NCI-H748 (cell line): ENCODE data around the gene ZBTB40.
A peak's percentile ranks its signal among the peaks of the same experiment; 100 is the strongest.

Source experiments
- DNase-seq: peaks from one replicate; lab custom pipeline; 2025; ENCODE audit not compliant: unreplicated experiment; lab: John Stamatoyannopoulos, UW

ZBTB40 gene

DNA sequence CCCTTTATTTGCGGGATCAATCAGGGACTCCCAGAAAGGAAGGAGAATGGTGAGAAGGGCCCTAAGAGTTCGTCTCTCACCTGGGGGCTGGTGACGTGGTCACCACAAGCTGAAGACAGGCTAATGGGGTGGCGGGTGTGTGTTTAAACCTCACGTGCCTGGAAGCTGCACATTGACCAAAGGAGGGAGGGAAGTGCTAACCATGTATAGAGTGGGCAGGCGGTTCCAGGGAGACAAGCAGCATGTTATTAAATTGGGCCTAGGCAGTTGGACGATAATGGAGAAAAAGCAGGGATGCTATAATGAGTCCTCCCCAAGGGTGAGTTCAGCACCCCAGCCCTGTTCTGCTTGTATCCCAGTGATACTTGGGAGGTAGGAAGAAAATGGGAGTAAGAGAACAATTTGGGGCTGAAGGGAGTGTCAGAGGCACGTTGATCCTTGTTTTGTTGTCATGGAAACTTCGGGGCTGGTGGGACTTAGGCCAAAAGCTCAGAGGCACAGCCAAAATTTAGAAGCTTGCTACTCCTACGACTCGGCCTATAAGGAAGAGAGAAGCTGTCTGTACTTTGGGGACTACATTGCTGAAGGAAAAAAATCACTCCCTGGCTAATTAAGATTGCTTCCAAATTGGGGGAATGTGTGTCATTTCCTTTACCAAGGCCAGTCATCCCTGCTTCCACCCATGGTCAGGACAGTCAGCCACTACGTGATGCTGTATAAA, 78.4 kb downstream of the ZBTB40 start:
- DNase-seq, result no peak

DNA sequence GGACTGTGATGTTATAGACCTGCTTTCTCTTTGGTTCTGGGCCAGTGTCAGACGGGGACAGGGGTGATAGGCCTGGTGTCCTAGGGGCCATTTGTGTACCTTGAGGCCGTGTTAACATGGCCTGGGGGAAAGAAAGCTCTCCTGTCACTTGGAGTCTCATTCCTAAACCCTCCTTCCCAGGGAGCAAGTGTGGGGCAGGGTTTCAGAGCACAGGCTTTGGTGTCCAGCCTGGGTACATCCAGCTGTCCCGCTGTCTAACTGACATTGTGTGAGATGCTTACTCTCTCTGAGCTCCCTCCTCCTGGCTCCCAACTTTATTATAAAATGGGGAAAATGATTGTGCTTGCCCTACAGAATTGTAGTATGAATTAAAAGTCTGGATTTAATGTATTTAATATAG, 79.1 kb downstream of the ZBTB40 start:
- DNase-seq, result no peak

DNA sequence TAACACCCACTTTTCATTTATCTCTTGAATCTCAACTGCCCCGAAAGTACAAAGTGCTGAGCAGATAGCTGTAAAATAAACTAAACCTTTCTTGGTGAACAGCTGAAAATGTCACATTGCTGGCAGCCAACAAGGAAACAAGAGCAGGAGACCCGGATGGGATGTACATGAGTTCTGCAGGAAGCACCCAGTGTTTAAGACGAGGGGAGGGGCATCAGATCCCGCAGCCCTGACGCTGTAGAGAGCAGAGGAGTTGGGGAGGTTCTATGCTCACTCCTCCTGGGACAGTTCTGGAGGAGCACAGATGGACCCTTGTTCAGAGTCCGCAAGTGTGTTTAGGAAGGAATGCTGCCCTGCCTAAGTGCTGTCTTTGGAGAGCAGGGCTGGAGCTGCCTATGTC, 79.6 kb downstream of the ZBTB40 start:
- no peak for DNase-seq

DNA sequence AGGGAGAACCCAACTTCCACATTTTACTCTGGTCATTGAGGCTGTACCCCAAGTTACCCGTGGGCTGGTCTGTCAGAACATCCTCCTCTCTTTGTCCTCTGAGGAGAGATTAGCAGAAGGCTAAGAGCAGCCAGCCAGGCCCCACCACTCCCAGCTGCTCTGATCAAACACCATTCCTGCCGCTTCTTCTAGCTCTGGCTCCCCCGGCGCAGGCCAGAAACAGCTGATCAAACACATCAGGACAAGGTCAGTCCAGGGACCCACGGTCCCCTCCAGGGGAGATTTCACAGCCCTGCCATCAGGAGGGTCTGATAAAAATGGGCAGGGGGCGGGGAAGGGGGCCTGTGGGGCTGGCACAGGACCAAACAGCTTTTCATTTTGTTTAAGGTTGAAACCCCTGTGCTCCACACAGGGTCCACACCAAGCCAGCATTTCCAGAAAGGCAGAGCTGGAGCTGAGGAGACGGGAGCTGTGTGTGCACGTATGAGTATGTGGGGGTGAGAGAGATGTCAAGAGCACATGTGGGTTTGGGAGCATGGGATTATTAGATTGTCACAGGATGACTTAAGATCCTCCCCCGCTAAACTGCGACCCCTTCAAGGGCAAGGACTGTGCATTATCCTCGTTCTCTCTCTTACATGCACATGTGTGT, 81.7 kb downstream of the ZBTB40 start:
- peak; percentile 60 for DNase-seq

DNA sequence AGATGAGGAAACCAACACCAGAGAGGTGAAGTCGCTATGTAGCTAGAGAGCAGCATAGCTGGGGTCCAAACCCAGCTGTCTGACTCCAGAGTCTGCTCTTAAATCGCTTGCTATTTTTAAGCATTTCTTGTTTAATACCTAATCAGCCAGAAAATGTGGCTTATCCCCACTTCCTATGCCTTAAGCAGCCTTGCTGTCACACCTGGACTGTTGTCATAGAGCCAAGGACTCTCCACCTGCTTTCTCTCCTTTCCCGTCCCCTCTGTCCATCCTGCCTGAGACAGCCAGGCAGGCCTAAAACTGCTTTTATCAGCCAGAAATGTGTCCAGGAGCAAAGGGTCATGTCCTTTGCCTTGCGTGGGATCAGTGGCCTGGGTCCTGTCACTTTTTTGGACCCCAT, 83.3 kb downstream of the ZBTB40 start:
- DNase-seq, result no peak

DNA sequence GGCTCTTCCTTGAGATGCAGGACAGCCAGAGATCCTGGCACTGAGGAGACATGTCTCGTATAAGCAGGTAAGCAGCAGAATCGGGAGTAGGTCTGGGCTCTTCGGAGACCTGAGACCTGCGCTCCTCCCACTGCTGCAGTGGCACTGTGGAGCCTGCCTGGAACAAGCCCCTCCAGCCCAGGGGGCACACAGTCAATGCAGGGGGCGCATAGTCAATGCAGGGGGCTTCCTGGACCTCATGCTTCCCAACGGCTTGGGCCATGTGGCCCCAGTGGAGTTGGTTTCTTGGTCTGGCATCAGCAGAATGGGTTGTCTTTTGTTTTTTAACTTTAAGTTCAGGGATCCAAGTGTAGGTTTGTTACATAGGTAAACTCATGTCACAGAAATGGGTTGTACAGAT, 83.7 kb downstream of the ZBTB40 start:
- DNase-seq, result no peak

DNA sequence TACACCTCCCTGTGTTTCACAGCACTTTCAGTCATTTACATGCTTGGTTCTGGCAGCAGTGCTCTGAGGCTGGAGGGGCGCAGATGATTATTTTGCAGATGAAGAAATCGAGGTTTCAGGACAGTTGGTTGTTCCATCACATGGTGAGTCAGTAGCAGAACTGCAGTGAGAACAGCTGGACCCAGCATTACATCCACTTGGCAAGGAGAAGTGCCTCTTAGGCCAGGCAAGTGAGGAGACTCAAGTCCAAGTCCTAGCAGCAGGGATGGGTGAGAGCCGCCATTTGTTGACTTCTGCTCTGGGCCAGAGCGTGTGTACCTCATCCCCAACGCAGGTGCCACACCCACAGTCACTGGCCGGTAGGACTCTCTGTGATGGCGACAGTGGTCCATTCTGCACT, 84.9 kb downstream of the ZBTB40 start:
- DNase-seq, result no peak

DNA sequence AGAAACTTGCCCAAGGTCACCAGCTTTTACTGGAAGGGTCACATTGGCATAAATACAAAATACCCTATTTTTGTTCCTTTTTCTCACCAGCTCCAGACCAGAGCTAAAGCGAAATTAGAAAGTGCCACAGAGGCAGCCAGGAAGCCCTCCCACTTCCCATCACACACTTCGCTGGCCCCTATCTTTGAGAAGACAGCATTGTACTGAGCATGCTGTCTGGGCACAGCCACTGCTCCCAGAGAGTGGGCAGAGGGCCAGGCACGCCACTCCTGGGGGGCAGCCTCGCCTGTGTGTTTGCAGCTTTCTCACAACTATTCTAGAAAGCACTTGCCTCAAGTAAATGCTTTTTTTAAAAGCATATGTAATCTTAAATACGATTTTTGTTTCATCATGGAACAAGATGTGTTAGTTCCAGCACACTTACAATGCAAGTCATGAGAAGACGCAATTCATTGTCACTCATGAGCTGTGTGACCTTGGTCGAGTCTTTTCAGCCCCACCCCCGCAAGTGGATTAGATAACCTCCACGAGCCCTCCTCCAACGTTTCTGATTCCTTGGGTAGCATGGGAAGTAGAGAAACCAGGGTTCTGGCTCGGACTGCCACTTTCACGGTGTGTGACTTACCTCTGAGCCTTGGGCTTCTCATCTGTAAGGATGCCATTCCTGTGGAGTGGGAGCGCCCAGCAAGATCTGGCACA, 85.9 kb downstream of the ZBTB40 start:
- DNase-seq, result no peak

DNA sequence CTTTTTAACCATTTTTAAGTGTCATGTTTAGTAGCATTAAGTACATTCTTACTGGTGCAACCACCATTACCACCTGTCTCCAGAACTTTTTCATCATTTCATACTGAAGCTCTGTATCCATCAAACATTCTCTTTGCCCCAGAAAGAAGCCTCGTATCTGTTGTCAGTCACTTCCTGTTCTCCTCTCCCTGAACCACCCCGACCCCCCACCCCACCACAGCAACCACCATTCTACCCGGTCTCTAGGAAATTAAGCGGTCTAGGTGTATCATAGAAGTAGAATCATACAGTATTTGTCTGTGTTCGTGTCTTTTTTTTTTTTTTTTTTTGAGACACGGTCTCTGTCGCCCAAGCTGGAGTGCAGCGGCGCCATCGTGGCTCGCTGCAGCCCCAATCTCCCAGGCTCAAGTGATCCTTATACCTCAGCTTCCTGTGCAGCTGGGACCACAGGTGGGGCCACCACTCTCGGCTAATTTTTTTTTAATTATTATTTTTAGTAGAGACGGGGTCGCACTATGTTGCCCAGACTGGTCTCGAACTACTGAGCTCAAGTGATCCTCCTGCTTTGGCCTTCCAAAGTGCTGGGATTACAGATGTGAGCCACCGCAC, 88.0 kb downstream of the ZBTB40 start:
- DNase-seq, result no peak

DNA sequence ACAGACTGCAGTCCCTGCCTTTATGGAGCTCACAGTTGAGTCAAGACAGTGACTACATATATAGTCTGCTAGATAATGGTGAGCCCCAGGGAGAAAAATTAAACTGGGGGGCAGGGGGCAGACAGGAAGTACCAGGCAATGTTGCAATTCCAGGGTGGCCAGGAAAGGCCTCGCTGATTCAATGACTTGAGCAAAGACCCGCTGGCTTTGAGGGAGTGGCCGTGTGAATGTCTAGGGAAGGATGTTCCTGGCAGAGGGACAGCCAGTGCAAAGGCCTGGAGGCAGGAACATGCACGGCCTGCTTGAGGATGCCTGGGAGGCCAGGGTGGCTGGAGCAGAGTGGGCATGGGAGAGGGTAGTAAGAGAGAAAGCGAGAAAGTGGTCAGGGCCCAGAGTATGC, 88.7 kb downstream of the ZBTB40 start:
- DNase-seq, result no peak

DNA sequence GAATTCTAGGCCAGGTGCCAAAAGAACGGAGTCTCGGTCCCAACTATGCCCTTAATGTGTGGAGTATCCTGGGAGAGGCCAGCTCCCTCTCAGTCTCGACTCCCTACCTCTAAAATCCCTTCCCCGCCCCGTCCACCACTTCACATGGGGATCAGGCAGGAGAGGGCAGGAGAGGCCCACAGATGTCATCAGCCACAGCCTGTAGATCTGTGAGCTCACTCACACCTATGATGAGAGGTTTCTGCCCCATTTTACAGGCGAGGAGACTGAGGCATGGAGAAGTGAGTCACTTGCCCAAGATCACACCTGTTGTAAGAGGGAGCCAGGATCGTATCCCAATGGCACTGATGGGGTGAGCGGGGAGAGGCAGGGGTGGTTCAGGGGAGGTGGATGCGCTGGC, 91.2 kb downstream of the ZBTB40 start:
- DNase-seq, result no peak

DNA sequence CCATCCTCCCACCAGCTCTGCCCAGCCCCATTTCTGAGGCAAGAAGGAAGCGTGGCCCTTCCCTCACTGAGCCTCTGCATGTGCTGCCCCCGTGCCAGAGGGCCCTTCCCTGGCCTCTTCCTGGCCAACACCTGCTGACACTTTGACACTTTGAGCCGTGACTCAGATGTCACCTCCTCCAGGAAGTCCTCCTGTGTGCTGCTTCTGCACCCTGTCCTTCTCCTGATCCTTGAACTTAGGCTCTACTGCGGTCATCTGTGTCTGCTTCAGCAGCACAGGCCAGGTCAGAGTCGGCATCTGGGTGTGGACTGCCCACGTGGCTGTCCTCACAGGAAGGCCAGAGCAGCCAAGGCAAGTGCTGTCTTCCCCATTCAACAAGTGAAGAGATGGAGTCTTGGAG, 92.0 kb downstream of the ZBTB40 start:
- DNase-seq, result no peak

DNA sequence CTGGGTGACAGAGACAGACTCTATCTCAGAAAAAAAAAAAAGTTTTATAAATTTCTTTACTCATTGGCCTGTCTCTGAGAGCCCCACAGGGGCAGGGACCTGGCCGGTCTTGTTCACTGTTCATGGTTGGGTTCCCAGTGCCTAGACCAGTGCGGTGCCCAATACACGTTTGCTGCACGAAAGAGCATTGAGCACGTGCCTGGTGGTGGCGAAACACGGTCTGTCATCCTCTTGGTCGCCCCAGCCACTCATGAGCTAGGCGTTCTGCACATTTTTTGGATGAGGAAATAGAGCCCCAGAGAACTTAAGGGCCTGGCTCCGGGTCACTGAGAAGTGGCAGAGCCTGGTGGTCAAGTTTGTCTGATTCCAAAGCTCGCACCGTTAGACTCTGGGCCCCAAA, 93.0 kb downstream of the ZBTB40 start:
- DNase-seq, result no peak

DNA sequence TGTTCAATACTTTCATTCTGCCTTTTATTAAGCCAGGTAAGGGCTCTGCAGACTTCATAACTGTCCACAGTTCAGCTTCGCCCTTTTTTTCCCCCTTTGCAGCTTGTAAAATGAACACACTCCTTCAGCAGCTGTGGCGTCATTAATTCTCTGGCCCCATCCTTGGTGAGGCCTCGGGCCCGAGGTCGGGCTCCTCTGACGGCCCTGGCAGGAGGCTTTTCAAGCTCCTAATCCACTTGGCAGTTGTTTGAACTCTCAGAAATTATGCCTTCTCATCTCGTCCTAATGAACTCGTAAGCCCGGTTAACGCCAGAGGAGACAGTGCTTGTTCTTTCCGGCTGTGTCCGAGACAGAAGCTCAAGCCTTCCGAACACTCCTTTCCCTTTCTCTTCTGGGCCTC, 93.5 kb downstream of the ZBTB40 start:
- DNase-seq, result no peak

DNA sequence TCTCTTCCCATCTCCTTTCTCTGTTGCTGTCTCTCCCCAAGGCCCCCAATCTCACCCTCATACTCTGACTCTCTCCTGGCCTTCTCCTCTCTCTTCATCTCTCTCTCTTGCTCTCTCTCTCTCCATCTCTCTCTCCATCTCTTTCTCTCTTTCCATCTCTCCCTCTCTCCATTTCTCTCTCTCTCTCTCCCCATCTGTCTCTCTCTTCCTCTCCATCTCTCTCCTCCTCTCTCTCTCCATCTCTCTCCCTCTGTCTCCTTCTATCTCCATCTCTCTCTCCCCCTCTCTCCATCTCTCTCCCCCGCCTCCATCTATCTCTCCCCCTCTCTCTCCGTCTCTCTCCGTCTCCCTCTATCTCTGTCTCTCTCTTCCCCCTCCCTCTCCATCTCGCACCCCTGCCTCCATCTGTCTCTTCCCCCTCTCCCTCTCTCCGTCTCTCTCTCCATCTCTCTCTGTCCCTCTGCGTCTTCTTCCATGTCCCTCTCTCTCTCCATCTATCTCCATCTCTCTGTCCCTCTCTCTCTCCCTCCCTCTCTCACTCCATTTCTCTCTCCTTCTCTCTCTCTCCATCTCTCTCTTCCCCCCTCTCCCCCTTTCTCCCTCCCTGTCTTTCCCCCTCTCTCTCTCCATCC, 95.7 kb downstream of the ZBTB40 start:
- no peak for DNase-seq

DNA sequence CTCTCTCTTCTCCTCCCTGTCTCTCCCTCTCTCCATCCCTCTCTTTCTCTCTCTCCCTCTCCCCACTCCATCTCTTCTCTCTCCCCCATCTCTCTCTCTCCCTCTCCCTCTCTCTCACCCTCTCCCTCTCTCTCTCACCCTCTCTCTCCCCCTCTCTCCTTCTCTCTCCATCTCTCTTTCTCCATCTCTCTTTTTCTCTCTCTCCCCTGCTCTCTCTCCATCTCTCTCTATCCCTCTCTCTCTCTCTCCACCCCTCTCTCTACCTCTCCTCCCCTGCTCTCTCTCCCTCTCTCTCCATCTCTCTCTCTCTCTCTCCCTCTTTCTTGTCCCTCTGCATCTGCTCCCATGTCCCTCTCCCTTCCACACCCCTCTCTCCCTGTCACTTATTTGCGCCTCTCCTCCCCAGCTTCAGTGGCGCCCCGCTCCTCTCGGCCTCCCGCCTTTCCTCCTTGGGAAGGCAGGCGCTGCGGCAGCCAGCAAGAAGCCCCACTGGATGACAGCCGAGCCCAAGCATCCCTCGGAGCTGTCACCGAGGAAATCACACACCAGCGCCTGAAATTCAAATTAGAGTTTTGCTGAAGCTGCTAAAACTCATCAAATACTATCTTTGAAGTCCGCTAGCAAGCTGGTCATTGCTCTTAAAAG, 96.3 kb downstream of the ZBTB40 start:
- no peak for DNase-seq

DNA sequence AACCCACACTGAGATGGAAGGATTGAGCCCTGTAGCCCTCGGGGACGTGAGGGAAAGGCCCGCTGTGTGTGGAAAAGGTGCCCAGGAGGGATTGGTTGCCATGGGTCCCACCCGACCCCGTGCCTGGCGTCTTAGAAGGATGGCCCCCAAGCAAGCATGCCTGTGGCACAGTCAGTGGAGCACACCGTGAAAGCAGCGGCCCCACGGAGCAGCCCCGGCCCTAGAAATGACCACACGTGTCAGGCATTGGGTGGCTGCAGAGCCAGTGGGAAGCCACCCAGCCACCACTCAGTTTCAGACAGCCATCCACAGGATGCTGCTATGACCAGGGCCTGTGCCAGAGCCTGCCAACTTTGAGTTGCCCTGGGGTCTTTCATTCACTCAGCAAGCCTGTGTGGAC, 98.4 kb downstream of the ZBTB40 start:
- DNase-seq, result no peak

DNA sequence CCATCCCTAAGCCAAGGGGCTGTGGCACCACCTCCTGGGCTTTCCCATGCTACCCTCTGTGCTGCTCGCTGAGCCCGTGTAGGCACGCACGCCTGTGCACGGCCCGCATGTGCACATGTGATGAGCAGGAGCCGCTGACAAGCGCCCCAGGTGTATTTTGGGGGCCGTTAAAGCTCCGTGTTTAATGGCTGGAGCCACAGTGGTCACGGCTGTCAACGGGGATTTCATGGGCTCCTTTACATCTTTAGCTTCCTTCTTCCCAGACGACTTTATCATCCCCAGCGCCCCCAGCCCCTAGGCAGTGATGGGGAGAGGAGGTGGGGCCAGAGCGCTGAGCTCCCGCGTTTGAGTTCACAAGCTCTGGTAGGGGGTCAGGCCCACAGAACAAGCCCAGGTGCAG, 99.9 kb downstream of the ZBTB40 start:
- DNase-seq, result no peak

DNA sequence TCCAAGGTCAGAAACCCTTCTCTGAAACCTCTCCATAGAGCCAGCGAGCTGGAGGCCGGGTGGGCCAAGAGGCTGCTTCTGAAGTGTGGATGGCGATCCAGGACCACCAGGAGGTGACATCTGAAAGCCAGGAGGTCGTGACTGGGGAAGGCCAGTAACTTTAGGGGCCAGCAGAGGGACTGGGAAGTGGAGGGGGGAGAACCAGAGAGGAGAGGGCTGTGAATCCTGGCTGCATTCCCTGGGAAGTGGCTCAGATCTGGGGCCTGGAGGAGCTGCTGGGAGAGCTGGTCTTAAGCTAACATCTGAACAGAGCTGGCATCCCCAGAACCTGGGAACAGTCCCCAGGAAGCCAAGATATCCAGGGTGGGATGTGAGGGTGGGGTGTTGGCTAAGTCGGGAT, 100.4 kb downstream of the ZBTB40 start:
- DNase-seq, result no peak

DNA sequence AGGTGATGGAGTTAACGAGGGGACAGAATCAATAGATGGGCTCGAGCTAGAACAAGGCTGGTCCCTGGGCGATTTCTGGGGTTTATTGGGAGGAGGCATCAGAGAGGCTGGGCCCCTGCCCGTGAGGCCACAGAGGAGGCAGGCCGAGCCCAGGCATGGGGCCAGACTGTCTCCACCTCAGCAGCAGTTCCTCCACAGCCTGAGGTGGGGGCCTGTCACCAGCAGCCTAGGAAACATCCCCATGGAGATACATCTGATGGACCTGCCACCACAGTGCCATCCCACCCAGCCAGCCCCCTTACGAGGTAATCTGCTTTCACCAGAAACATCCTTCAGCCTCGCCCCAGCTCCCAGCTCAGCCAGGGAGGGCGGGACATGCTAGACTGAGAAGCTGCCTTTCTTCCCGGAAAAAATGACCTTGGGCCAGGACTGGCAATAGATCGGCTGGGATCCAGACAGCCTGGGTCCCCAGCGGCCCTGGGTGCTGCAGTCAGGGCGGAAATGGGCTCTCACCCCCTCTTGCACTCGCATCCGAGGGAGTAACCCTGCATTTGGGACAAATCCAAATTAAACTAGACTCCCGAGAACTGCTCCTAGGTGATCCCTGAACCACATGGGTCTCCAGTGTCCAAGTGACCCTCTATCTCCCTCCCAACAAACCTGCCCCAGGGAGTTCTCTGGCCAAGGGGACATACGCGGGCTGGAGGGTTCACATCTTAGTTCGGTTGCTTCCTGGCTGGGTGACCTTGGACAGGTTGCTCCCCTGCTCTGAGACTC, 101.6 kb downstream of the ZBTB40 start:
- DNase-seq, result no peak
